ENCODE data around the gene CSNK1G1.

CSNK1G1 gene

GRCh38 chr15:64182859-64183370, 173.1 kb downstream of the CSNK1G1 start:
- DNase-seq, result no peak

GRCh38 chr15:64180235-64180824, 175.6 kb downstream of the CSNK1G1 start:
- no peak for DNase-seq

- DNase-seq, result no peak
These were observed 189.7 kb downstream of the CSNK1G1 start for GRCh38 chr15:64166102-64166890.

- no peak for DNase-seq
These were observed 191.5 kb downstream of the CSNK1G1 start for GRCh38 chr15:64164436-64164835.

- no peak for DNase-seq
These were observed 192.2 kb downstream of the CSNK1G1 start for GRCh38 chr15:64163659-64164362.

GRCh38 chr15:64162869-64163658, 192.9 kb downstream of the CSNK1G1 start, which contains the start of gene PPIB:
Gene PPIB (minus strand): TSS chr15:64163022. CDS start chr15:64162986, 36 bp downstream.
- DNase-seq, result peak; percentile 98

GRCh38 chr15:64162478-64162868, 193.5 kb downstream of the CSNK1G1 start:
- DNase-seq, result no peak

GRCh38 chr15:64161688-64162477, 194.1 kb downstream of the CSNK1G1 start:
- no peak for DNase-seq

- DNase-seq, result no peak
These were observed 197.4 kb downstream of the CSNK1G1 start for GRCh38 chr15:64158363-64159134.

- no peak for DNase-seq
These were observed 198.3 kb downstream of the CSNK1G1 start for GRCh38 chr15:64157599-64158125.

- no peak for DNase-seq
These were observed 199.2 kb downstream of the CSNK1G1 start for GRCh38 chr15:64156652-64157331.

- no peak for DNase-seq
These were observed 199.9 kb downstream of the CSNK1G1 start for GRCh38 chr15:64155802-64156651.

- DNase-seq, result peak; percentile 78
These were observed 202.2 kb downstream of the CSNK1G1 start for GRCh38 chr15:64153480-64154367.

- no peak for DNase-seq
These were observed 203.2 kb downstream of the CSNK1G1 start for GRCh38 chr15:64152507-64153387.

GRCh38 chr15:64151727-64152506, 204.1 kb downstream of the CSNK1G1 start, which contains the start of gene SNX22:
Gene SNX22 (plus strand): TSS chr15:64151731. CDS start chr15:64151776, 45 bp downstream.
- no peak for DNase-seq
